OCI-LY3 (cell line): Measurements from ENCODE around the gene LMAN2.

Experiments
- EZH2phosphoT487 ChIP-seq: fragments of 200-600 bp; shearing (Covaris generic); IDR thresholded peaks from 2 replicates; pipeline ENCODE4 v1.6.1; 2018; ENCODE audit warnings: antibody characterized with exemption, mixed run types, low read depth
- TF ChIP-seq, protein P1 (sequence below): fragments of 200-600, 300-600 bp; sonication (generic); IDR thresholded peaks from 2 replicates; pipeline ENCODE4 v1.5.1; 2014; ENCODE audit warnings: antibody characterized with exemption, low read length, low read depth

GRCh38 chr5:177362610-177363507 is 11.4 kb upstream of the LMAN2 start:
- TF ChIP-seq, protein P1, sequence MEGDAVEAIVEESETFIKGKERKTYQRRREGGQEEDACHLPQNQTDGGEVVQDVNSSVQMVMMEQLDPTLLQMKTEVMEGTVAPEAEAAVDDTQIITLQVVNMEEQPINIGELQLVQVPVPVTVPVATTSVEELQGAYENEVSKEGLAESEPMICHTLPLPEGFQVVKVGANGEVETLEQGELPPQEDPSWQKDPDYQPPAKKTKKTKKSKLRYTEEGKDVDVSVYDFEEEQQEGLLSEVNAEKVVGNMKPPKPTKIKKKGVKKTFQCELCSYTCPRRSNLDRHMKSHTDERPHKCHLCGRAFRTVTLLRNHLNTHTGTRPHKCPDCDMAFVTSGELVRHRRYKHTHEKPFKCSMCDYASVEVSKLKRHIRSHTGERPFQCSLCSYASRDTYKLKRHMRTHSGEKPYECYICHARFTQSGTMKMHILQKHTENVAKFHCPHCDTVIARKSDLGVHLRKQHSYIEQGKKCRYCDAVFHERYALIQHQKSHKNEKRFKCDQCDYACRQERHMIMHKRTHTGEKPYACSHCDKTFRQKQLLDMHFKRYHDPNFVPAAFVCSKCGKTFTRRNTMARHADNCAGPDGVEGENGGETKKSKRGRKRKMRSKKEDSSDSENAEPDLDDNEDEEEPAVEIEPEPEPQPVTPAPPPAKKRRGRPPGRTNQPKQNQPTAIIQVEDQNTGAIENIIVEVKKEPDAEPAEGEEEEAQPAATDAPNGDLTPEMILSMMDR, result no peak
- no peak for TF ChIP-seq EZH2phosphoT487
